HG03108 (cell line): ENCODE results near the gene APOF.
A peak's percentile ranks its signal among the peaks of the same experiment; 100 is the strongest.
"Not testable (repeated sequence)": the region's sequence is repeated elsewhere in the genome, so short reads cannot be mapped to it uniquely, and the experiment has no call there.

ENCODE experiments used
- ATAC-seq: cut with Tn5 transposase; IDR thresholded peaks from one replicate; pipeline ENCODE4 v1.9.1; 2021; ENCODE audit warnings: moderate library complexity; ENCODE audit not compliant: unreplicated experiment

Gene APOF

DNA sequence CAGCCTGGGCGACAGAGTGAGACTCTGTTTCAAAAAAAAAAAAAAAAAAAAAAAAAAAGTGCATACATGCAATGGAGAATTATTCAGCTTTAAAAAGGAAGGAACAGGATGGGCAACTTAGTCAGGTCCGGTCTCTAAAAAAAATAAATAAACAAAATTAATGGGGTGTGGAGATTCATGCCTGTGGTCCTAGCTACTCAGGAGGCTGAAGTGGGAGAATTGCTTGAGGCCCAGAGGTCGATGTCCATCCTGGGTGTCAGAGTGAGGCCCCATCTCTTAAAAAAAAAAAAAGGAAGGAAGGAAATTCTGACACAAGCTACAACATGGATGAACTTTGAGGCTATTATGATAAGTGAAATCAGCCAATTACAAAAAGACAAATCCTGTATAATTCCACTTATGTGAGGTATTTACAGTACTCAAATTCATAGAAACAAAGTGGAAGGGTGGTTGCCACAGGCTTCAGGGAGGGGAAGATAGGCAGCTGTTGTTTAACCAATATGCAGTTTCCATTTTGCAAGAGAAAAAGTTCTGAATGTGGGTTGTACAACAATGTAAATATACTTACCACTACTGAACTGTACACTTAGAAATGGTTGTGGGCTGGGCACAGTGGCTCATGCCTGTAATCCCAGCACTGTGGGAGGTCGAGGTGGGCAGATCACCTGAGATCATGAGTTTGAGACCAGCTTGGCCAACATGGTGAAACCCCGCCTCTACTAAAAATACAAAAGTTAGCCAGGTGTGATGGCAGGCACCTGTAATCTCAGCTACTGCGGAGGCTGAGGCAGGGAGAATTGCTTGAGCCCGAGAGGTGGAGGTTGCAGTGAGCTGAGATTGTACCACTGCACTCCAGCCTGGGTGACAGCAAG, 12.3 kb upstream of the APOF start:
- ATAC-seq, result peak; percentile 34

- ATAC-seq, result no peak
Measured at GRCh38 chr12:56373515-56373914, 10.9 kb upstream of the APOF start.

DNA sequence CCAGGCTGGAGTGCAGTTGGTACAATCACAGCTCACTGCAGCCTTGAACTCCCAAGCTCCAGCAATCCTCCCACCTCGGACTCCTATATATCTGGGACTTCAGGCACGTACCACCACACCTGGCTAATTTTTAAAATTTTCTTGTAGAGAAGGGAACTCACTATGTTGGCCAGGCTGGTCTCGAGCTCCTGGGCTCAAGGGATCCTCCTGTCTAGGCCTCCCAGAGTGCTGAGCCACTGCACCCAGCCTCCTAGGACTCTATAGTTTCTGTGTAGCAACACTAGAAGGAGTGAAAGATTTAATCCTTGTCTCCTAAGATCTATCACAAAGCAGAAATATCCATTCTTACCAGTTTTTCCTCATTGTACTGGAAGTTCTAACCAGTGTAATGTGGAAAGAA, 4.3 kb upstream of the APOF start:
- ATAC-seq, result no peak

- ATAC-seq, result no peak
Measured at GRCh38 chr12:56361487-56362129, 1.0 kb downstream of the APOF start.

GRCh38 chr12:56359851-56360767, 2.5 kb downstream of the APOF start, which contains the start of gene STAT2:
Gene STAT2 (minus strand): TSS chr12:56360107. CDS start chr12:56356571, 3,536 bp downstream.
- ATAC-seq, result peak; percentile 94

DNA sequence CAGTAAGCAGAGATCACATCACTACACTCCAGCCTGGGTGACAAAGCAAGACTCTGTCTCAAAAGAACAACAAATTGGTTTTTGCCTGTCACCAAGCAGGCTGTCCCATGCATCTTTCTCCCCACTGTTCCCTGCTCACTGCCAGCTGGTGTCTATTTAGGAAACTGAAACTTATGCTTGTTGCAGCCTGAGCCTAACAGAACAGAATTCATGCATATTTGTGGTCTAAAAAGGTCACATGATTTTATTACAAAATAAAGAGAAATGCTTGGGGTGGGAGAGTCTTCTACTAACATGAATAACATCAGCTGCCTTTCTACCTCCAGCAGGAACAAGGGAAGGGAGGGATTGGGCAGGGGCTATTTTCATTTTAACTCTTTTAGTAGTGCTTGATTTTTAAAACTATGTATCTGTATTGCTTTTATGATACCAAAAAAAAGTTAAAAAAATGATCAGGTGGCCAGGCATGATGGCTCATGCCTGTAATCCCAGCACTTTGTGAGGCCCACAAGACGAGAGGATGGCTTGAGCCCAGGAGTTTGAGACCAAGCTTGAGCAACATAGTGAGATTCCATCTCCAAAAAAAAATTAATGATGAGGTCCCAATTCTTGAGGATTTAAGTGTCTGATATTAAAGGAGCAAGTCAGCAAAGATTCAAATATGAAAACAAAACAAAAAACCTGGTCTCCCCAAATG, 3.7 kb downstream of the APOF start:
- no peak for ATAC-seq

DNA sequence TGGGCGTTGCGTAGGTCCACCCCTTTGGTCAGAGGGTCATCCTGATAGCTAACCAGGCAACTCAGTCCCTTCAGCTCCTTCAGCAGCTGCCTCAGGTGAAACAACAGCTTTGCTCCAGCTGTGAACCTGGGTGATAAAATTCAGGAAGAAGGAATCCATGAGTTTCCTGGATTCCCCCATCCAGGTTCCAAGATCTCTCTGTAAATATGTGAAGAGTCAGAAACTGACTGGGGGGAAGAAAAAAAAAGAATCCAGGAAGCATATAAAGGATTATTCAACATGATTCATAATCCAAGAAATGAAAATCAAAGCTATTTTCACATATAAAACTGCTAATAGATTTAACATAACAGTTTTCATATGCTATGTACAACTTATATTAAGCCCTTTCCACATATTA, 11.3 kb downstream of the APOF start:
- ATAC-seq, result no peak

DNA sequence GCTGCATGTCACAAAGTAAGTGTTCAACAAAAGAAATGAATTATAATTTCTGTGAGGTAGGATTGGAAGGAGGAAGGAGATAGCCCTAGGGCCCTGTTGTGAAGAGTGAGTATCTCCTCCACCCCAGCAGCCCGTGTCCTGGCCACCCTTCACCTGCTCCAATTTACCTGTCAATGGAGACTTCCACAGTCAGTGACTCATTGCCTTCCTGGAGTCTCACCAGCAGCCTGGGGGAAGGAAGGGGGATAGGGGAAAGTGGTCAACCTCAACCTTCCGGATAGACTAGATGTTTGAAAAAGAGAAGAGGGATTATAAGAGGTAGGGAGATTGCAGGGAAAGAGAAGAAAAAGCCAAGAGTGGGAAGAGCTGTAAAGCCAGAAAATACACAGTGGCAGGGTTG, 12.0 kb downstream of the APOF start:
- ATAC-seq, result no peak

GRCh38 chr12:56348776-56349175, 13.9 kb downstream of the APOF start:
- ATAC-seq, result no peak

DNA sequence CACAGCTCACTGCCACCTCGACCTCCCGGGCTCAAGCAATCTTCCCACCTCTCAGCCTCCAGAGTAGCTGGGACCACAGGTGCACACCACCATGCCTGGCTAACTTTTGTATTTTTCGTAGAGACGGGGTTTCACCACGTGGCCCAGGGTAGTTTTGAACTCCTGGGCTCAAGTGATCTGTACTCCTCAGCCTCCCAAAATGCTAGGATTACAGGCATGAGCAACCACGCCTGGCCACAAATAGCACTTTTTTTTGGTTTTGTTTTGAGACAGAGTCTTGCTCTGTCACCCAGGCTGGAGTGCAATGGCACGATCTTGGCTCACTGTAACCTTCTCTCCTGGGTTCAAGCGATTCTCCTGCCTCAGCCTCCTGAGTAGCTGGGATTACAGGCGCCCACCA, 15.4 kb downstream of the APOF start:
- ATAC-seq, result not testable (repeated sequence)

DNA sequence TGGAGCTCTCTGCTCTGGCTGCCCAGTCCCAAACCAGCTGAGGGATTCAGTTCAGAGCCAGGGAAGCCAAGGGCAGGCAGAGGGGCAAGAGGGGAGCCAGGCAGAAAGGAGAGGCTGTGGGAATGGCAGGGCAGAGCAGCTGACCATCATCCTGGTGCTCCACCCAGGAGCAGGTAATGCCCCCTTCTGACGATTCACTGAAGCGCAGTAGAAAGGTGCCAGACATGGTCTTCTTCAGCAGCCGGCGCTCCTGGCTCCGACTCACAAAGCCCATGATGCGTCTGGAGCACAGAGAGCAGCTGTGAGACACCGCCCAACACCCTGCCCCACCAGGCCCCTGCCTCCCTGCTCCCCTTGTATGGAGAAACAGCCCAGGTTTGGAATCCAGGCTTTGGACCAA, 16.0 kb downstream of the APOF start:
- ATAC-seq, result no peak

- ATAC-seq, result not testable (repeated sequence)
Measured at GRCh38 chr12:56342290-56342689, 20.4 kb downstream of the APOF start.

GRCh38 chr12:56341616-56342015, 21.0 kb downstream of the APOF start:
- ATAC-seq, result no peak

DNA sequence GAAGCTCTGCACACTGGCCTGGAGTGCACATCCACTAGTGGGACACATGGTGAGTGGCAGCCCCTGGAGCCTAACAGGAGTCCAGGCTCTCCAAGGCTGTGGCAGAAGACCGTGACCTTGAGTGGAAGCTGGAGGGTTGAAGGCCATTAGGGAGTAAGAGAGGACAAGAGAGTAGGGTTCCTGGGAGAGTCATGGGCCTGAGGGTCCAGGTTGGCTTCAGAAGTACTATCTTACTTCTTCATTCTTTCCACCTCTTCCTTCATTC, 23.6 kb downstream of the APOF start:
- peak; percentile 2 for ATAC-seq

GRCh38 chr12:56338308-56339157, 24.1 kb downstream of the APOF start, which contains the start of gene IL23A:
Gene IL23A (plus strand): TSS chr12:56338884. CDS start chr12:56339045, 161 bp downstream.
- ATAC-seq, result peak; percentile 37

DNA sequence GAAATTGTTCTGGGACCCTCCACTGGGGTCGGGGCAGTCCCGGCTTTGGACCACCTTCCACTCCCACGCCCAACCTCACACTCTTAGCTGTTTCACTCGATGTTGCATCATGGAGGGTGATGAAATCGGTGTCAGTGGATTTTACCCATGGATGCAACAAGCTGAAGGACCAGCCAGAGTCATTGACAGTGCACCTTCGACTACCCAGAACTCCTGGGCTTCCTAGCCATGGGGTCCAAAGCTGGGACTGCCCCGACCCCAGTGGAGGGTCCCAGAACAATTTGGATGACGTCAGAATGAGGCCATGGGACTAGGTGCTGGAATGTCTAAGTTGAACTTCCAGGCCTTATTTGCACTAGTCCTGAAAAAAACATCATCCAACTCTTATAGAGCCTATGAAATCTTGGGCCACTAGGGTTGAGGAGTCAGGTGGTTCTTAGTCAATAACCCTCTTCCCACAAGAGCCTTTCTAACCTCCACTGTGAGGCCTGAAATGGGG, 24.9 kb downstream of the APOF start:
- ATAC-seq, result no peak

DNA sequence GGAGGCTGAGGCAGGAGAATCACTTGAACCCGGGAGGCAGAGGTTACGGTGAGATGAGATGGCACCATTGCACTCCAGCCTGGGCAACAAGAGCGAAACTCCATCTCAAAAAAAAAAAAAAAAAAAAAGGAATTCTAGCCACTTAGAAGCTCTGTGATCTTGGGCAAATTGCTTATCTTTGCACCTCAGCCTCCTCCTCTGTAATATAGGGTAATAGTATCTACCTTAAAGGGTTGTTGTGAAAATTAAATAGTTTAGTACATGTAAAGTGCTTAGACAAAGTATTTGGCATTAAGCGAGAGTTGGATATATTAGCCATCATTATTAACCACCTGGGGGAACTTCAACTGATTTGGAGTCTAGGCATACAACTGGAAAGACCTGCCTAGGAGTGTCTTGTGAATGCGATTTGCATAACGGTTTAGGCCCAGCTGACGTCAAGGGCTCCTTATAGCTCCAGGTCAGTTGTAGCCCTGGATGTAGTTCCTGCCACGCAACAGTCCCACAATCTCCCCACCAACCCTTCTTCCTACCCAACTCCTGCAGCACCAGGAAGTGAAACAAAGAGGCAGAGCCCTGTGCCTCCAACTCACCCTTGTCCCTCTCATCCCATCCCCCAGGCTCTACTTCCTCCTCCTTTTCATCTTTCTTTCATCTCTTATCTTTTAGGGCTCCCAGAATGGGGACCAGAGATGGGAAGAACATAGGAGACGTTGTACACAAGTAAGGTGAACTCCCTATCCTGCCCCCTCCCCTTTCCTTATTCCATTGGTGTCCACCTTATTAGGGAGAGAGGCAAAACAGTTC, 26.1 kb downstream of the APOF start:
- no peak for ATAC-seq

- not testable (repeated sequence) for ATAC-seq
Measured at GRCh38 chr12:56335527-56335926, 27.1 kb downstream of the APOF start.

DNA sequence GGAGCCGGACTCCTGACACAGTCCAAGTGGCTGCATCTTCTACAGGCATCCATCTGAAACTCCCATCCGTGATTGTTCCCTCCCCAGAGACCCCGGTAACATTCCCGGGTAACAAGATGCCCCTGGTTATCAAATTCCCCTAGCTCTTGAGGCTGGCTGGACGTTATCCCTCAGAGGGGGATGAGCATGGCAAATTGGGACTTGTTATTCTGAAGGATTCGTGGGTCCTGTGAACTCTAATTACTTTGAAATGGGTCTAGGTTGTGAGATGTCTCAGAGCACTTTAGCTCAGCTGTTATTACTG, 28.2 kb downstream of the APOF start:
- no peak for ATAC-seq
